Natural killer cell (primary cell): ENCODE results near the gene AVP. TPM values are rescaled to one million over a fixed set of nuclear protein-coding genes. Genes with fewer than 3 reads are reported as not detected.

Source experiments
- ATAC-seq, 3 donors: fragments of 150-1000 bp in 2 of 3; fragments of 200-7000 bp in 1 of 3; cut with Tn5 transposase; 1 replicate in 1 of 3; 2 replicates in 2 of 3; pipeline ENCODE4 v1.10.0; 2021; ENCODE audit warnings: mild to moderate bottlenecking in 2 of 3, moderate library complexity in 2 of 3
- DNase-seq, 2 donors: peaks; one replicate each; pipeline versions ENCODE4 v3.0.0 to v3.0.0-alpha.2; 2013 to 2021; ENCODE audit warnings: mixed read lengths in 1 of 2
- H3K27ac ChIP-seq: one replicate; pipeline ENCODE4 v1.5.1; 2013; ENCODE audit warnings: mild to moderate bottlenecking, low read length
- H3K27me3 ChIP-seq: one replicate; pipeline ENCODE4 v1.6.1; 2013; ENCODE audit warnings: low read length; ENCODE audit not compliant: control insufficient read depth, insufficient read depth
- H3K36me3 ChIP-seq: one replicate; pipeline ENCODE4 v1.6.1; 2013; ENCODE audit warnings: low read length; ENCODE audit not compliant: control insufficient read depth, insufficient read depth
- H3K4me1 ChIP-seq: one replicate; pipeline ENCODE4 v1.6.1; 2013; ENCODE audit warnings: low read length; ENCODE audit not compliant: control insufficient read depth, insufficient read depth
- H3K4me3 ChIP-seq: one replicate; pipeline ENCODE4 v1.5.1; 2013; ENCODE audit warnings: low read length
- H3K9me3 ChIP-seq: one replicate; pipeline ENCODE4 v1.6.1; 2013; ENCODE audit warnings: low read length; ENCODE audit not compliant: control insufficient read depth, insufficient read depth
- H3K27ac Mint-ChIP-seq, 2 donors: one replicate each; pipeline ENCODE4 v1.8.0; 2022; ENCODE audit warnings: mild to moderate bottlenecking in 2 of 2, mixed read lengths in 2 of 2, moderate library complexity in 1 of 2
- H3K27me3 Mint-ChIP-seq, 2 donors: one replicate each; pipeline ENCODE4 v1.8.0; 2022; ENCODE audit warnings: low read depth in 2 of 2, mixed read lengths in 2 of 2
- H3K36me3 Mint-ChIP-seq: one replicate; pipeline ENCODE4 v1.8.0; 2022; ENCODE audit warnings: mixed read lengths
- H3K4me1 Mint-ChIP-seq, 2 donors: one replicate each; pipeline ENCODE4 v1.8.0; 2022; ENCODE audit warnings: mixed read lengths in 2 of 2
- H3K4me3 Mint-ChIP-seq: one replicate; pipeline ENCODE4 v1.8.0; 2022; ENCODE audit warnings: mild to moderate bottlenecking, moderate library complexity, mixed read lengths
- H3K9me3 Mint-ChIP-seq, 2 donors: one replicate each; pipeline ENCODE4 v1.8.0; 2022; ENCODE audit warnings: mixed read lengths in 2 of 2
- WGBS: methylation state at CpG from one replicate; pipeline ENCODE4 v1.1.7; 2013; ENCODE audit warnings: missing lambda C conversion rate; ENCODE audit not compliant: insufficient coverage; 5-methylcytosine and 5-hydroxymethylcytosine counted together
- intact Hi-C: fragments of 100-400 bp; cut with micrococcal nuclease; formaldehyde crosslinking; loops from one replicate; pipeline ENCODE4 v1.14.2; 2022
- total RNA-seq, 4 donors: library from RNA; stranded (reverse); fragments of 120-200 nt in 1 of 4; gene quantifications; one replicate each; pipeline versions ENCODE4 v1.2.3 to v1.2.4, GENCODE V29; 2013 to 2022
- TF ChIP-seq, protein P1 (sequence below): fragments of 200-600 bp; IDR thresholded peaks from one replicate; pipeline ENCODE4 v1.8.0; 2022; ENCODE audit warnings: antibody characterized with exemption

The AVP gene
- total RNA-seq, 3 donors from 2014 or later (not counting 1 experiment from before 2014, with no cell fraction given), result not detected

DNA sequence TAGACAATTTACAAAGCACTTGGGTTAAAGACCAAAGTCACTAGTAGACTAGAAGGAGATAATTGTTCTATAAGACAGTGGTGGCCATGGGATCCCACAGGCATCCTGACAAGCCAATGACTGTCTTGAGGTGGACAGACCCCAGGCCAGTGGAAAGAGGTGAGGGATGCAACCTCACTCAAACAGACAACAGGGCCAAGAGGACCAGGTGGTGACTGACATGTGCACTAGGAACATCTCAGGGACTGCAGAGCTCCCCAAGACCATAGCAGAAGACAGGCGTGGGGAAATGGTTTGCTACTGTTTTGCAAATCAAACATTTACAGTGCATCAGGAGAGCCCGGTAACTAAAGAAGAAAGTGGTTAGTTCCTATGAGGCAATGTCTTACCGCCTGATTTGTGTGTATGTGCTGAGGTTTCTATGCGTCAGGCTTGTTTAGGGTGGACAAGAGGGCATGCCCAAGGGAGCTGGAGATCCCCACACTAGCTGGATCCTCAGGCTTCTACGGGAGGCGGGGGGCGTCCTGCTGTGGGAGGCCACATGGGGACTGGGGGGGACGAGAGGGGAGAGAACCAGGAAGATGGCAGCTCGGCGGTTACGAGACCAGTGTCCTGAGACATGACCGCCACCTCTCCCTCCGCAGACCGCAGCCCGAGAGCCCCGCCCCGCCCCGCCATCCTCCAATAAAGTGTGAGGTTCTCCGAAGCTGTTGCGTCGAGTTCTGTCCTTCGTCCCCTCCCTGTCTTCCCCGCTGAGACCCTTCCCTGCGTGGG is 39.3 kb downstream of the AVP start:
- no peaks in the 10 kb centered on the region for H3K36me3 Mint-ChIP-seq
- Histone ChIP-seq H3K27ac (peak overlapping the region; percentile 74), H3K36me3 (peaks cover 17% of the 10 kb centered on the region), H3K27me3 (no peaks in the 10 kb centered on the region), H3K4me3 (peak overlapping the region; percentile 63), H3K9me3 (no peaks in the 10 kb centered on the region), H3K4me1 (peaks cover 22% of the 10 kb centered on the region)
- H3K27me3 Mint-ChIP-seq, result no peaks in the 10 kb centered on the region
- peak; percentile 61 to 69 (median 68) for ATAC-seq
- intact Hi-C loops, result no loop called here
- DNase-seq, result peak; percentile 60 to 62
- no peaks in the 10 kb centered on the region for H3K9me3 Mint-ChIP-seq
- TF ChIP-seq, protein P1, sequence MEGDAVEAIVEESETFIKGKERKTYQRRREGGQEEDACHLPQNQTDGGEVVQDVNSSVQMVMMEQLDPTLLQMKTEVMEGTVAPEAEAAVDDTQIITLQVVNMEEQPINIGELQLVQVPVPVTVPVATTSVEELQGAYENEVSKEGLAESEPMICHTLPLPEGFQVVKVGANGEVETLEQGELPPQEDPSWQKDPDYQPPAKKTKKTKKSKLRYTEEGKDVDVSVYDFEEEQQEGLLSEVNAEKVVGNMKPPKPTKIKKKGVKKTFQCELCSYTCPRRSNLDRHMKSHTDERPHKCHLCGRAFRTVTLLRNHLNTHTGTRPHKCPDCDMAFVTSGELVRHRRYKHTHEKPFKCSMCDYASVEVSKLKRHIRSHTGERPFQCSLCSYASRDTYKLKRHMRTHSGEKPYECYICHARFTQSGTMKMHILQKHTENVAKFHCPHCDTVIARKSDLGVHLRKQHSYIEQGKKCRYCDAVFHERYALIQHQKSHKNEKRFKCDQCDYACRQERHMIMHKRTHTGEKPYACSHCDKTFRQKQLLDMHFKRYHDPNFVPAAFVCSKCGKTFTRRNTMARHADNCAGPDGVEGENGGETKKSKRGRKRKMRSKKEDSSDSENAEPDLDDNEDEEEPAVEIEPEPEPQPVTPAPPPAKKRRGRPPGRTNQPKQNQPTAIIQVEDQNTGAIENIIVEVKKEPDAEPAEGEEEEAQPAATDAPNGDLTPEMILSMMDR, result no peak
- WGBS, result 2% methylated on average over 24 of the region's 24 CpGs
- peak overlapping the region; percentile 77 to 86 for H3K27ac Mint-ChIP-seq
- H3K4me1 Mint-ChIP-seq, result peaks cover 17 to 30% of the 10 kb centered on the region in 2 donors
- H3K4me3 Mint-ChIP-seq, result peak overlapping the region; percentile 87

DNA sequence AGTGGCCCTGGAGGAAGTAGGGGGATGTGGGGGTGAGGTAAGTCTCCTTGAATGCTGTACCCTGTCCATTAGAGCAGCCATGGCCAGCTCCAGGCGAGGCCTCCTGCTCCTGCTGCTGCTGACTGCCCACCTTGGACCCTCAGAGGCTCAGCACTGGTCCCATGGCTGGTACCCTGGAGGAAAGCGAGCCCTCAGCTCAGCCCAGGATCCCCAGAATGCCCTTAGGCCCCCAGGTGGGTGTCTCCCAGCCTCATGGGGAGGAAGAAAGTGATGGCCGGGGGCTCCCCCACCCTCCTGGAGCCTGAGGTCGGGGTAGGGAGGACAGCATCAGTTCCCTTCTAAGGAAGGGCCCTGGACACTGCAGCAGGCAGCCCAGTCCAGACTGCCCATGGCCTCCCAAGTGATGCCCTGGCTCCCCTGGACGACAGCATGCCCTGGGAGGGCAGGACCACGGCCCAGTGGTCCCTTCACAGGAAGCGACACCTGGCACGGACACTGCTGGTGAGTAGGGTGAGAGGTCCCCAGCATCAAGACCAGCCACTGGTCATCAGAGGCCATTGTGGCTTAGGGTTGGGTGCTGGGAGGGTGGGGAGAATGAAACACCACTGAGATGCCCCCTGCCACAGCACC is 40.1 kb downstream of the AVP start:
- Mint-ChIP-seq H3K27me3 (no peaks in the 10 kb centered on the region), H3K4me3 (peak overlapping the region; percentile 28), H3K4me1 (peaks cover 19 to 33% of the 10 kb centered on the region in 2 donors), H3K27ac (peak overlapping the region; percentile 77 to 86), H3K9me3 (no peaks in the 10 kb centered on the region), H3K36me3 (peaks cover 2% of the 10 kb centered on the region)
- no peaks in the 10 kb centered on the region for H3K9me3 ChIP-seq
- TF ChIP-seq, protein P1, result no peak
- DNase-seq (no peak), ATAC-seq (no peak)
- WGBS, result 68% methylated on average over 8 of the region's 8 CpGs
- intact Hi-C loops, result no loop called here
- H3K27ac ChIP-seq, result no peak overlapping the region
- no peaks in the 10 kb centered on the region for H3K27me3 ChIP-seq
- no peak overlapping the region for H3K4me3 ChIP-seq
- peaks cover 18% of the 10 kb centered on the region for H3K36me3 ChIP-seq
- H3K4me1 ChIP-seq, result peaks cover 22% of the 10 kb centered on the region

DNA sequence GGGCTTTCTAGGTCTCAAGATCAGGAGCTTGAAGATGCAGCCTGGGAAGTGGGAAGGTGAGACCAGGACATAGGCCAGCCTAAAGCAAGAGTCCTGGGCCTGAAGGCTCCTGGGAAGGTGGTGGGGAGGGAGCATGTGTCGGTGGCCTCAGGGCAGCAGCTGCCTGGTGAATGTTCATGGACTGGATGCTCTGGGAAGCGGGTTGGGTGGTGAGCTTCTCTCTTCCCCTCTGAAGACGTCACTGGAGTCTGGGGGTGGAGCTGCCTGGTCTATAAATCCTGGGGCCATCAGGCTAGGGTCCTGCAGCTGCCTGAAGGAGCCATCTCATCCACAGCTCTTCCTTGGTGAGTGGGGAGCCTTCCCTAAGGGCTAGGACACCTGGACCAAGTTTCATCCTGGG is 41.2 kb downstream of the AVP start, which contains the start of gene GNRH2:
TSS of gene GNRH2 (plus strand) at position 301 of the 400 bp plus-strand sequence. CDS start 793 bp downstream, outside the sequence.
- no peaks in the 10 kb centered on the region for H3K9me3 Mint-ChIP-seq
- intact Hi-C loops, result no loop called here
- H3K27ac Mint-ChIP-seq, result peak within 1 kb of the TSS; percentile 63 to 86
- H3K27ac ChIP-seq, result no peak within 1 kb of the TSS
- peak within 1 kb of the TSS; percentile 28 for H3K4me3 Mint-ChIP-seq
- DNase-seq (no peak), ATAC-seq (no peak)
- TF ChIP-seq, protein P1, result no peak
- no peaks in the 10 kb centered on the region for H3K9me3 ChIP-seq
- WGBS, result 92% methylated on average over 2 of the region's 3 CpGs
- peaks cover 21 to 35% of the 10 kb centered on the region in 2 donors for H3K4me1 Mint-ChIP-seq
- H3K27me3 Mint-ChIP-seq, result no peaks in the 10 kb centered on the region
- H3K27me3 ChIP-seq, result no peaks in the 10 kb centered on the region
- H3K4me3 ChIP-seq, result no peak within 1 kb of the TSS
- H3K36me3 ChIP-seq, result peaks cover 24% of the 10 kb centered on the region
- H3K36me3 Mint-ChIP-seq, result peaks cover 12% of the 10 kb centered on the region
- H3K4me1 ChIP-seq, result peaks cover 22% of the 10 kb centered on the region
